ENCODE measurements around the gene FLRT3. TPM values are rescaled to one million over a fixed set of nuclear protein-coding genes. Genes with fewer than 3 reads are reported as not detected.

The FLRT3 gene
- polyA plus RNA-seq, 1 donor (not counting 4 experiments of a cell fraction or from before 2014, with no cell fraction given) = 91.7 TPM

GRCh38 chr20:14307956-14308355 is 29.5 kb downstream of the FLRT3 start:
- Histone ChIP-seq H3K4me2 (ENCODE audit: control insufficient read depth, extremely low read depth, insufficient read depth, low read depth, low read length) (no peak overlapping the region), H3K9me1 (ENCODE audit: control insufficient read depth, extremely low read depth, insufficient read depth, low read length) (no peaks in the 10 kb centered on the region), H4K20me1 (ENCODE audit: control insufficient read depth, extremely low read depth, insufficient read depth, low read length) (no peaks in the 10 kb centered on the region)

DNA sequence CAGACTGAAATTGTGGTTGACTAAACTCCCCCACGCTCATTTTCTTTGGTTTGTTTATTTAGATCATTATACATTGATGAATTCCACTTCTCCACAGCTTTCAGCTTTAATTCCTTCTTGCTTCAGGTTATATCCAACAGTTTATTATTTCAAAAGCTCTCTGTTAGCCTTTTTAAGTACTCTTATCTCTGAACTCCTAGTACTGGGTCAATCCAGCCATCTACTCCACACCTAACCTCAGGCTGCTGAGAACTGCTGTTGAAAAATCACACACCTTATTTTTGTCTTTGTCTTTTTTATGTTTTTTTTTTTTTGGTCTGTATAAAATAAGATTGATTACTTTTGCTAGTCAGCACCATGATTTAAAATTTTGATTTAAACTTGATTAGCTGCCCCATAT is 32.9 kb downstream of the FLRT3 start:
- Histone ChIP-seq H2AFZ (ENCODE audit: control insufficient read depth, low read length) (no peak overlapping the region), H3K4me2 (ENCODE audit: control insufficient read depth, extremely low read depth, insufficient read depth, low read depth, low read length) (no peak overlapping the region), H3K9ac (ENCODE audit: control insufficient read depth, extremely low read depth, insufficient read depth, low read length) (no peak overlapping the region), H3K36me3 (ENCODE audit: control insufficient read depth in 2 of 2, extremely low read depth in 1 of 2, insufficient read depth in 2 of 2, low read length in 2 of 2) (no peaks in the 10 kb centered on the region), H3K79me2 (ENCODE audit: control insufficient read depth, insufficient read depth, low read length) (no peaks in the 10 kb centered on the region), H4K20me1 (ENCODE audit: control insufficient read depth, extremely low read depth, insufficient read depth, low read length) (no peaks in the 10 kb centered on the region), H3K4me1 (ENCODE audit: control insufficient read depth, extremely low read depth, insufficient read depth, low read length) (no peaks in the 10 kb centered on the region), H3K27me3 (ENCODE audit: control insufficient read depth, extremely low read depth, insufficient read depth, low read length) (no peaks in the 10 kb centered on the region), H3K4me3 (ENCODE audit: control insufficient read depth in 2 of 3, extremely low read depth in 1 of 3, insufficient read depth in 2 of 3, low read depth in 1 of 3, low read length in 3 of 3) (no peak overlapping the region), H3K9me1 (ENCODE audit: control insufficient read depth, extremely low read depth, insufficient read depth, low read length) (no peaks in the 10 kb centered on the region), H3K27ac (ENCODE audit: control insufficient read depth, insufficient read depth, low read length) (no peak overlapping the region), H3K9me3 (ENCODE audit: control insufficient read depth, low read depth, low read length) (no peaks in the 10 kb centered on the region)
- TF ChIP-seq, protein P1, sequence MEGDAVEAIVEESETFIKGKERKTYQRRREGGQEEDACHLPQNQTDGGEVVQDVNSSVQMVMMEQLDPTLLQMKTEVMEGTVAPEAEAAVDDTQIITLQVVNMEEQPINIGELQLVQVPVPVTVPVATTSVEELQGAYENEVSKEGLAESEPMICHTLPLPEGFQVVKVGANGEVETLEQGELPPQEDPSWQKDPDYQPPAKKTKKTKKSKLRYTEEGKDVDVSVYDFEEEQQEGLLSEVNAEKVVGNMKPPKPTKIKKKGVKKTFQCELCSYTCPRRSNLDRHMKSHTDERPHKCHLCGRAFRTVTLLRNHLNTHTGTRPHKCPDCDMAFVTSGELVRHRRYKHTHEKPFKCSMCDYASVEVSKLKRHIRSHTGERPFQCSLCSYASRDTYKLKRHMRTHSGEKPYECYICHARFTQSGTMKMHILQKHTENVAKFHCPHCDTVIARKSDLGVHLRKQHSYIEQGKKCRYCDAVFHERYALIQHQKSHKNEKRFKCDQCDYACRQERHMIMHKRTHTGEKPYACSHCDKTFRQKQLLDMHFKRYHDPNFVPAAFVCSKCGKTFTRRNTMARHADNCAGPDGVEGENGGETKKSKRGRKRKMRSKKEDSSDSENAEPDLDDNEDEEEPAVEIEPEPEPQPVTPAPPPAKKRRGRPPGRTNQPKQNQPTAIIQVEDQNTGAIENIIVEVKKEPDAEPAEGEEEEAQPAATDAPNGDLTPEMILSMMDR (optimal IDR thresholded peaks at IDR 0.05 in 1 of 3, IDR thresholded peaks at IDR 0.05 in 1 of 3, conservative IDR thresholded peaks at IDR 0.05 in 1 of 3; ENCODE audit: extremely low read depth in 1 of 3, insufficient read depth in 2 of 3, low read length in 3 of 3) = no peak
- no peak for TF ChIP-seq EZH2 (IDR thresholded peaks at IDR 0.05; ENCODE audit: low read length)
- dilution Hi-C loops (cut with MboI; ENCODE audit: extremely low pct_ligation_motif_present, low sequenced_read_pairs) = no loop called here
- DNase-seq (ENCODE audit: low read depth, low spot score) (no peak), FAIRE-seq (no peak)

More at GRCh38 chr20:14307956-14308355, 29.5 kb downstream of the FLRT3 start:
- no peaks in the 10 kb centered on the region for H3K79me2 ChIP-seq (ENCODE audit: control insufficient read depth, insufficient read depth, low read length)
- no peak overlapping the region for H2AFZ ChIP-seq (ENCODE audit: control insufficient read depth, low read length)
- TF ChIP-seq, protein P1 (optimal IDR thresholded peaks at IDR 0.05 in 1 of 3, IDR thresholded peaks at IDR 0.05 in 1 of 3, conservative IDR thresholded peaks at IDR 0.05 in 1 of 3; ENCODE audit: extremely low read depth in 1 of 3, insufficient read depth in 2 of 3, low read length in 3 of 3) = no peak
- no peak for TF ChIP-seq EZH2 (IDR thresholded peaks at IDR 0.05; ENCODE audit: low read length)
- DNase-seq (ENCODE audit: low read depth, low spot score) (no peak), FAIRE-seq (no peak)
- no peaks in the 10 kb centered on the region for H3K36me3 ChIP-seq (ENCODE audit: control insufficient read depth in 2 of 2, extremely low read depth in 1 of 2, insufficient read depth in 2 of 2, low read length in 2 of 2)
- dilution Hi-C loops (cut with MboI; ENCODE audit: extremely low pct_ligation_motif_present, low sequenced_read_pairs) = no loop called here
- no peaks in the 10 kb centered on the region for H3K27me3 ChIP-seq (ENCODE audit: control insufficient read depth, extremely low read depth, insufficient read depth, low read length)
- no peak overlapping the region for H3K27ac ChIP-seq (ENCODE audit: control insufficient read depth, insufficient read depth, low read length)
- no peak overlapping the region for H3K9ac ChIP-seq (ENCODE audit: control insufficient read depth, extremely low read depth, insufficient read depth, low read length)
- H3K4me3 ChIP-seq (ENCODE audit: control insufficient read depth in 2 of 3, extremely low read depth in 1 of 3, insufficient read depth in 2 of 3, low read depth in 1 of 3, low read length in 3 of 3) = no peak overlapping the region
- H3K4me1 ChIP-seq (ENCODE audit: control insufficient read depth, extremely low read depth, insufficient read depth, low read length) = no peaks in the 10 kb centered on the region
- H3K9me3 ChIP-seq (ENCODE audit: control insufficient read depth, low read depth, low read length) = no peaks in the 10 kb centered on the region

Data from keratinocyte (primary cell).